ENCODE measurements around the gene CPA3.

DNA sequence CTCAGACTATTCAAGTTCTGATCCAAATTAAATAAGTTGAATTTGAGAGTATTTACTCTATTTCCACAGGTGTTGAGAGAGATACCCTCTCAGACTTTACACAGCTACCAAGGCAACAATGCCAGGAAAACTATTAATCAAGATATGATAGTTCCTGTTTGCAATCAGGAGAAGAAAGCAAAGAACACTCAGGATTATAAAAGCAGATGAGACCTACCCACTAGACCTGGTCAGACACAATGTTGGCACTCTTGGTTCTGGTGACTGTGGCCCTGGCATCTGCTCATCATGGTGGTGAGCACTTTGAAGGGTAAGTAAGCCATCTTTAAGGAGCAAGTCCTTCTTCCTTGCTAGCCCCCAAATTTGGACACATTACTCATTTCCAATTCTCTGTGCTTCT is 37.5 kb upstream of the CPA3 start, which contains the start of gene CPB1:
- TF ChIP-seq, protein P1, sequence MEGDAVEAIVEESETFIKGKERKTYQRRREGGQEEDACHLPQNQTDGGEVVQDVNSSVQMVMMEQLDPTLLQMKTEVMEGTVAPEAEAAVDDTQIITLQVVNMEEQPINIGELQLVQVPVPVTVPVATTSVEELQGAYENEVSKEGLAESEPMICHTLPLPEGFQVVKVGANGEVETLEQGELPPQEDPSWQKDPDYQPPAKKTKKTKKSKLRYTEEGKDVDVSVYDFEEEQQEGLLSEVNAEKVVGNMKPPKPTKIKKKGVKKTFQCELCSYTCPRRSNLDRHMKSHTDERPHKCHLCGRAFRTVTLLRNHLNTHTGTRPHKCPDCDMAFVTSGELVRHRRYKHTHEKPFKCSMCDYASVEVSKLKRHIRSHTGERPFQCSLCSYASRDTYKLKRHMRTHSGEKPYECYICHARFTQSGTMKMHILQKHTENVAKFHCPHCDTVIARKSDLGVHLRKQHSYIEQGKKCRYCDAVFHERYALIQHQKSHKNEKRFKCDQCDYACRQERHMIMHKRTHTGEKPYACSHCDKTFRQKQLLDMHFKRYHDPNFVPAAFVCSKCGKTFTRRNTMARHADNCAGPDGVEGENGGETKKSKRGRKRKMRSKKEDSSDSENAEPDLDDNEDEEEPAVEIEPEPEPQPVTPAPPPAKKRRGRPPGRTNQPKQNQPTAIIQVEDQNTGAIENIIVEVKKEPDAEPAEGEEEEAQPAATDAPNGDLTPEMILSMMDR (IDR thresholded peaks at IDR 0.05), result no peak
- TF ChIP-seq POLR2AphosphoS5 (IDR thresholded peaks at IDR 0.05), result no peak
